Eye (tissue), 1 donor: Measurements from ENCODE around the gene KCNJ5.

Experiments used
- DNase-seq: peaks from one replicate; pipeline ENCODE4 v3.0.0-alpha.2; 2015

Gene KCNJ5

GRCh38 chr11:128936606-128937251 is 45.6 kb downstream of the KCNJ5 start:
- DNase-seq: peak; percentile 82

GRCh38 chr11:128937480-128937879 is 46.3 kb downstream of the KCNJ5 start:
- DNase-seq: no peak

GRCh38 chr11:128938156-128938885 is 47.2 kb downstream of the KCNJ5 start:
- DNase-seq: no peak

GRCh38 chr11:128939591-128939990 is 48.4 kb downstream of the KCNJ5 start:
- no peak for DNase-seq

- DNase-seq: no peak
Observed at GRCh38 chr11:128940156-128940555, 49.0 kb downstream of the KCNJ5 start.

GRCh38 chr11:128940603-128941002 is 49.4 kb downstream of the KCNJ5 start:
- no peak for DNase-seq

DNA sequence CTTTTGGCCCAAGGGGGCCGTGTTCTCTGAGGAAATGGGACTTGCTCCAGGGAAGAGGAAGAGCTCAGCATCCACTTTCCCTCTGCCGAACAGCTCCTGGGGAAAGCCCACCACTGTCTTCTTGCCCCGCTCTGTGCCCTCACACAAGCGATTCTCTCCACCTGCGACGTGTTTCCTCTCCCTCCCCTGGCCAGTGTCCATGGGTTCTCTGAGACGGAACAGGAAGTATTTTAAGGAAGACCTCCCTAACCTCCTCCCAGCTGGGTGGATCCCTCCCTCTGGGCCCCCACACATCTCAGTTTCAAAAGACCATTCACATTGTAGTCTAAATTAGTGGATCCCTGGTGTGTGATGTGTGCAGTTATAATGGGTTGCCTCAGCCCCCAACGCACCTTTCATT is 50.0 kb downstream of the KCNJ5 start:
- no peak for DNase-seq

DNA sequence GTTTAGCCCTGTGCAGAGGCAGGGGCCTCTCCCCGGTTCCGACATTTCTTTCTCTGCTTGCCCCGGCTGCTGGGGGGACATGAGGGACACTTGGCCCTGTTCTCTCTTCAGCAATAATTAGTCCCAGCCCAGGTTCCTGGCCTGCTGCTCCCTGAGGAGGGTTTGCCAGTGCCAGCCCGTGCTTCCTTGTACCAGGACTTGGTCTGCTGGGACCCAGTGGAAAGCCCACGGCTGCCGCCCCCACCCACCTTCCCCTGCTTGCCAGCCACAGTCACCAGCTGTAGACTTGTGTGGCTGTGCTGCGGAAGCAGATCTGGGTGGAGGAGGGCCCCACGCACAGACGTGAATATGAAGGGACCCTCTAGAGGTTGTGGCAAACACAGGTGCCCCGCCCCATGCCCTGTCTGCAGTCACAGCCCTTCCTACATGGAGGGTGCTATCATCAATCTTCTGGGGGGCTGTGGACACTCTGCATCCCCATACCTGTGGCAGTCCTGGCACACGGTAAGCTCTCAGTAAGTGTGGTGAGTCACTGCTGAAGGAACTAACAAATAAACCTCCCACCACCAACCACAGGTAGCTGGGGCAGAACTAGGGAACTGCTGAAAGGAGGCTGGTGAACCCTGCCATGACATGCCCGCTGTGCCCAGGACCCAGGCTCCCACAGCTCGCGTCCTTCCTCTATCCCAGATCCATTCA is 50.6 kb downstream of the KCNJ5 start:
- no peak for DNase-seq

- no peak for DNase-seq
Observed at GRCh38 chr11:128942272-128942612, 51.1 kb downstream of the KCNJ5 start.

DNA sequence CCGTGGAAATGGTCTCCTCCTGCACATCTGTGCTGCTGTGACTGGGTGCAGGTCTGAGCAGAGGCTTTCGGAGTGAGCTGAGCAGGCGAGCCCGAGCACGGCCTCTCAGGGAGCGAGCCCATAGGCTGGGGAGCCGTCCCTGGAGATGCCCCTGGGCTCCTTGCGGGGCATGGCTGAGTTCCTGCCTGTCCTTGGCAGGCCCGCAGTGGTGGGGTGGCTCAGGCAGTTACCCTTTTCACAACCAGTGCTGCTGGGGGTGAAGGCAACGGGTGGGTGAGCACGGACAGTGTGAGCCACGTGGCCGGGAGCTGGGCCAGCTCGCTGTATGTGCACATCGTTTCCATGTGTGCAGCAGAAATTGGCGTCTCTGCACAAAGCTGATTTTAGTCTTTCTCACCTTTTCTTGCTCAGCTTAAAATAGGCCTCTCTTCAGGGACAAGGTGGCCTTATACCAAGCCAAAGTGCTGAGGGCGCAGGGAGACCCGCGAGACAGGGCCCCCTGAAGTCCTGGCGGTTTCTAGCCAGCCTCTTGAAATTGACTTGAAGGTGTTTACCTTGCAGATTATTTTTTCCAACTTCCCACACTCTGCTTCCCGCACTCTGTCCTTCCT is 51.8 kb downstream of the KCNJ5 start, which contains the start of gene TP53AIP1:
TP53AIP1 (minus strand) TSS at position 55 of the 611 bp plus-strand sequence. CDS start 5,053 bp downstream, outside the sequence.
- no peak for DNase-seq

DNA sequence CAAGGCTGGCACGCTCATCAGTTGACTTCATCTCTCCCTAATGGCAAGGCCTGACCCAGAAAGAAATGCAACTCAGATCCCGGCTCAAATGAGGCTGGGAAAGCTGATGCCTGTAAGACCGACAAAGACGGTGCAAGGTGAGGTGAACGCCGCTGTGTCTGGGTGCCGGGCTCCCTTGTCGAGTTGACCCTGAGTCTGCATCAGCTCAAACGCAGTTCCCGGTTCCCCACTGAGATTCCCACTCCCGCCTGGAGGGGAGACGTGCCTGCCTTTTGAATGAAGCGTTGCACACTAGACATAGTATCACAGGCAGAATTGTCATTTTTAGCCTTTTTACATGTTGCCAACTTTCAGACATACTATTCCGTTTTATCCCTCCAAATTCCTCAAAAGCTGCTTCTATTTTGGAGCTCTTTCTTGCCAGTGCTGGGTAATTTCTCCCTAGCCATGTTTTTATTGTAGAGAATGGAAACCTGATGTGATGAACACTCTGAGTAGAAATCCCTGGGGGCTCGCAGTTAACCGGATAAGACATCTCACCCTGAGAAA is 52.3 kb downstream of the KCNJ5 start:
- no peak for DNase-seq

DNA sequence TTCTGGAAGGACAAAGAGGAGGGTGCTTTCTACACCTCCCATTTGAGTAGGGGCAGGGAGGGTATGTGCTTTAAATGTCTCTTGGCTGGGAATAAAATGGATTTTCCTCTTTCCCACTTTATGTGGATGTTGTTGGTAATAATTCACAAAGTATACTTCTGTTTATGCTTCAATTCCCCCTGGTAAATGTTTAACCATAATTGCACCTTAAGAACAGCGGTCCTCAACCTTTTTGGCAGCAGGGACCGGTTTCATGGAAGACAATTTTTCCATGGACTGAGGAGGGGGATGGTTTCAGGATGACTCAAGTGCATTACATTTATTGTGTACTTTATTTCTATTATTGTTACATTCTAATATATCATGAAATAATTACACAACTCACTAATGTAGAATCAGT is 55.5 kb downstream of the KCNJ5 start:
- no peak for DNase-seq

DNA sequence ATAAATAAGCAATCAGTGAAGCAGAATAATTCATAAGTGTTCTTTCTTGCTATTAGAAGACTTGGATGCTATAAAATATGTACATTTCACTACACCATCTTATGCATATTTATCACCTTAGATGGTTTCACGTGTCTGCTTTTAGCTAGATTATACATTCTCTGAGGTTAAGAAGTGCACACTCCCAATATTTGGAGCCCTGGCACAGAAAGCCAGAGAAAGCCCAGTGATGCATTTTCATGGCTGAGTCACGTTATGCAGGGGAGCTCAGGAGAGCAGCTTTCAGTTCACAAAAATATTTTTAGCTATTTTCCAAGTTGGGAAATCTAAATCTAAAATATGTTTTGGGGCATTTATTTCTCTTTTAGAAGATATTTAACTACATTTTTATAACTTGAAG is 56.6 kb downstream of the KCNJ5 start:
- DNase-seq: no peak

- no peak for DNase-seq
Observed at GRCh38 chr11:128948583-128948982, 57.4 kb downstream of the KCNJ5 start.

- no peak for DNase-seq
Observed at GRCh38 chr11:128949791-128950454, 58.8 kb downstream of the KCNJ5 start.

GRCh38 chr11:128953151-128953550 is 62.0 kb downstream of the KCNJ5 start:
- no peak for DNase-seq

- no peak for DNase-seq
Observed at GRCh38 chr11:128955636-128956035, 64.5 kb downstream of the KCNJ5 start.

DNA sequence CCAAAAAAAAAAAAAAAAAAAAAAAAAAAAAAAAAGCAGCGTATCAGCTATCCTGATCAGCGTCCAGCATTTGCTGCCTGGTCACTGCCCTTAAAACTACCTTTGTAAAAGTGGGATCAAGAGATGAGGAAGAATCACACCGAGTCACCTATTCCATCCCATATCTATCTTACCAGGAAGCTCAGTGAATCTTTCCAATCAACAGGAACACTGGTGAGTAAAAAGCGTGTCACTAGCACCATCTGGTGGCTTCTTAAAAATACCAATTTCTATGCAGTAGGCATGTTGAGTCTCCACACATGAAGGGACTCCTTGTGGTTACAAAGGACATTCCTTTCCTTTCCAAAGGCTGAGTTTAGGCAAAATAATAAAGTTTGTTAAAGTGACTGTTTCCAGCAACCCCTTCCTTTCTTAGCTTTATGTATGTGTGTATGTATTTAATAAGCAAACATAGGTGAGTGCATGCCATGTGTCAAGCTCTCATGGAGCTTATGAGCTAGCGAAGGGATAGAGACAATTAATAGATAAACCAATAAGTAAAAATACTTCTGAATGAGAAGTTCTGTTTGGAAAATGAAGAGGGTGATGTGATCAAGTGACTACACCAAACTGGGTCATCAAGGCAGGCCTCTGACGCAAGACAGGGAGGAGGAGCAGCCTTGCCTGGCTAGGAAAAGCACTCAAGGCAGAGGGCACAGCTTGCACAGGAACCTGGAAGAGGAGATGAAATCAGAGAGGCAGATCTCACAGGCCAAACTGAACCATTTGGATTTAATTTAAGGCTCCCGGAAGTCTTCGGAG is 65.4 kb downstream of the KCNJ5 start:
- DNase-seq: peak; percentile 94

GRCh38 chr11:128957202-128957482 is 66.0 kb downstream of the KCNJ5 start:
- DNase-seq: no peak

DNA sequence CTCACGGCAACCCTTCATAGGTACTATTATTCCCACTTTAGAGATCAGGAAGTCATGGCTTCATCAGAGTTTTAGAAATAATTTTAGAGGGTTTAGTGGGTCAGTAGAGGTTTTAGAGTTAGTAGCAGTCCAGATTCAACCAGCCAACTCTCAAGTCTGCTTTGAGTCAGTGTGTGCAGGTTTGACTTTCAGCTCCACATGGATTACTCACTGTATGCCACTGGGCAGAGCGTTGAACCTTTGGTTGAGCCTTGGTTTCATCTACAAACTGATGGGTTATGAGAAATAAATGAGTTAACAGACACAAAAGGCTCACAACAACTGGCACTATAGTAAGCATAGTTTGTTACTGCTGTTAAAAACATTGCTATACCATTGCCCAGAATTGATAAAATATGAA is 70.5 kb downstream of the KCNJ5 start:
- no peak for DNase-seq

DNA sequence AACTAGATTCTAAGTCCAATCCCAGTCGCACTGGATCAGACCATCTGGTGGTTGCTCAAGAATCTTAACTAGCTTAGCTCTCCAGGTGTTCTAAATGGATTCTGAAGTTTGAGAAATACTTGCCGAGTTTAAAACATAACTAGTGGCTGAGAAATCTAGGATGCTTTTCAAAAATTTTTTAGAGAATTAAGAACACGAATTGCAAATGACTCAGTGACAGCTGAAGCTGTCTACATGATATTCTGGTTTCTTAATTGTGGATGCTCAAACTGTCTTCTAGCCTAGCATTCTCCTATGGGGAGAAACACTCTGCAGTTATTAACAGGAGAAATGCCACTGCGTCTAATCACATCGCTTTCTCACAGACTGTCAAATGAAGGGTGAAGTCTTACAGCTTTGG is 71.7 kb downstream of the KCNJ5 start:
- no peak for DNase-seq

GRCh38 chr11:128963744-128964325 is 72.7 kb downstream of the KCNJ5 start:
- no peak for DNase-seq
